Measurements from ENCODE around the gene ACBD3. TPM values are rescaled to one million over a fixed set of nuclear protein-coding genes. Genes with fewer than 3 reads are reported as not detected.
"Not testable (repeated sequence)": the region's sequence is repeated elsewhere in the genome, so short reads cannot be mapped to it uniquely, and the experiment has no call there.

Gene ACBD3
- total and polyA plus RNA-seq, 9 donors: 17.6 to 45.9 (median 35.1) TPM

DNA sequence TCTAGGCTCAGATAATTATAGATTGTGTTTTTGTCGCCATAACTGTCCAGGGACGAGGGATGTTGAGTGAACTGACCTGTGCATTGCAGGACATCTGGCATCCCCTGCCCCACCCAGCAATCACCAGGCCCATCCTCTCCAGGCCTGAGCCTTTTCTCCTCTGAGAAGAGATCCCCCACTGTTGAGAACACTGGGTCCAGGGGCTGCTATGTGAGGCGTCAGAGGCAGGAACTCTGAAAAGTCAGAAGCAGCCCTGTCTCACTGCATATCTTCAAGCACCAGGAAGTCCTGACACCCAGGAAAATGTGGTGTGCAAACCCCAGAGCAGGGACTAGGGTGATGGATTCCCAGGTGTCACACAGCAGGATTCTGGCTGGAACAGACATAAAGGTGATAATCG, 17.1 kb upstream of the ACBD3 start:
- Histone ChIP-seq H3K4me3 (no peak overlapping the region), H3K9me3 (no peaks in the 10 kb centered on the region), H3K27ac (no peak overlapping the region), H3K27me3 (no peaks in the 10 kb centered on the region), H3K4me1 (ENCODE audit: insufficient read depth) (no peaks in the 10 kb centered on the region), H3K36me3 (no peaks in the 10 kb centered on the region)
- TF ChIP-seq, protein P1, sequence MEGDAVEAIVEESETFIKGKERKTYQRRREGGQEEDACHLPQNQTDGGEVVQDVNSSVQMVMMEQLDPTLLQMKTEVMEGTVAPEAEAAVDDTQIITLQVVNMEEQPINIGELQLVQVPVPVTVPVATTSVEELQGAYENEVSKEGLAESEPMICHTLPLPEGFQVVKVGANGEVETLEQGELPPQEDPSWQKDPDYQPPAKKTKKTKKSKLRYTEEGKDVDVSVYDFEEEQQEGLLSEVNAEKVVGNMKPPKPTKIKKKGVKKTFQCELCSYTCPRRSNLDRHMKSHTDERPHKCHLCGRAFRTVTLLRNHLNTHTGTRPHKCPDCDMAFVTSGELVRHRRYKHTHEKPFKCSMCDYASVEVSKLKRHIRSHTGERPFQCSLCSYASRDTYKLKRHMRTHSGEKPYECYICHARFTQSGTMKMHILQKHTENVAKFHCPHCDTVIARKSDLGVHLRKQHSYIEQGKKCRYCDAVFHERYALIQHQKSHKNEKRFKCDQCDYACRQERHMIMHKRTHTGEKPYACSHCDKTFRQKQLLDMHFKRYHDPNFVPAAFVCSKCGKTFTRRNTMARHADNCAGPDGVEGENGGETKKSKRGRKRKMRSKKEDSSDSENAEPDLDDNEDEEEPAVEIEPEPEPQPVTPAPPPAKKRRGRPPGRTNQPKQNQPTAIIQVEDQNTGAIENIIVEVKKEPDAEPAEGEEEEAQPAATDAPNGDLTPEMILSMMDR (IDR thresholded peaks at IDR 0.05): no peak
- no peak for TF ChIP-seq POLR2A (IDR thresholded peaks at IDR 0.05)
- TF ChIP-seq EP300 (IDR thresholded peaks at IDR 0.05): no peak
- no peak for DNase-seq
- intact Hi-C loops (cut with DNase I): loop anchor here in 1 of 4 donors (10.0 kb wide), 1 partner anchor 121 kb away; no protein-coding TSS in a partner anchor
- WGBS, 3 donors: 83 to 91% (median 90%) methylated on average over 4 of the region's 4 CpGs

DNA sequence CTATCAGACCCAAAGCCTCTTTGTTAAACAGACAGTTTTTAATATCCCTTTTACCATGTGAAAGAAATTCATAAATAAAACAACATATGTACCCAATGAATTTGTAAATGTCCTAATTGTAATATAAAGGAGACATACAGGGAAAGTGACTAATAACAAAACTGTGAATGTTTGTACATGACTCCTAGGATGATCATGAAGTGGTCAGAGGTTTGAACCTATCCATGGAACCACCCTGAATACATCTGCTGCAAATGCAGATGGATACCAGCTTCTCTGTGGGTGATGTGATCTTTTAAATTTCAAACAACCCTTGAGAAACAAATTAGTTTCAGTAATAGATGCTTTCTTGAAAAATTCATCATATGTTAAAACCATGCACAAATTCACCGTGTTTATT, 16.7 kb upstream of the ACBD3 start:
- no peak for DNase-seq
- Histone ChIP-seq H3K27ac (no peak overlapping the region), H3K36me3 (no peaks in the 10 kb centered on the region), H3K27me3 (no peaks in the 10 kb centered on the region), H3K9me3 (no peaks in the 10 kb centered on the region), H3K4me3 (no peak overlapping the region), H3K4me1 (ENCODE audit: insufficient read depth) (no peaks in the 10 kb centered on the region)
- WGBS, 3 donors: 82 to 91% (median 83%) methylated on average over 1 of the region's 1 CpG
- TF ChIP-seq POLR2A (IDR thresholded peaks at IDR 0.05): no peak
- TF ChIP-seq, protein P1 (IDR thresholded peaks at IDR 0.05): no peak
- TF ChIP-seq EP300 (IDR thresholded peaks at IDR 0.05): no peak
- intact Hi-C loops (cut with DNase I): loop anchor here in 1 of 4 donors (10.0 kb wide), 1 partner anchor 122 kb away; no protein-coding TSS in a partner anchor

DNA sequence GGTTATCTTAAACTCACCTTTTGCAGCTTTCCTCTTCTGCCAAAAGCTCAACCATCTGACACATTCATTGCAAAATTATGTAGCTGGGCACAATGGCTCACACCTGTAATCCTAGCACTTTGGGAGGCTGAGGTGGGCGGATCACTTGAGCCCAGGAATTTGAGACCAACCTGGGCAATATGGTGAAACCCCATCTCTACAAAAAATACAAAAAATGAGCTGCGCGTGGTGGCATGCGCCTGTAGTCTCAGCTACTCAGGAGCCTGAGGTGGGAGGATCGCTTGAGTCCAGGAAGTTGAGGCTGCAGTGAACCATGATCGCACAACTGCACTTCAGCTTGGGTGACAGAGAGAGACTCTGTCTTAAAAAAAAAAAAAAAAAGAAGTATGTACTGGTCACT, 16.1 kb upstream of the ACBD3 start:
- H3K36me3 ChIP-seq; H3K27ac ChIP-seq; H3K4me3 ChIP-seq; DNase-seq; H3K4me1 ChIP-seq (ENCODE audit: insufficient read depth); H3K9me3 ChIP-seq; H3K27me3 ChIP-seq: not testable (repeated sequence)
- intact Hi-C loops (cut with DNase I): loop anchor here in 1 of 4 donors (10.0 kb wide), 1 partner anchor 122 kb away; no protein-coding TSS in a partner anchor
- WGBS, 3 donors: 88 to 91% (median 89%) methylated on average over 6 of the region's 6 CpGs

DNA sequence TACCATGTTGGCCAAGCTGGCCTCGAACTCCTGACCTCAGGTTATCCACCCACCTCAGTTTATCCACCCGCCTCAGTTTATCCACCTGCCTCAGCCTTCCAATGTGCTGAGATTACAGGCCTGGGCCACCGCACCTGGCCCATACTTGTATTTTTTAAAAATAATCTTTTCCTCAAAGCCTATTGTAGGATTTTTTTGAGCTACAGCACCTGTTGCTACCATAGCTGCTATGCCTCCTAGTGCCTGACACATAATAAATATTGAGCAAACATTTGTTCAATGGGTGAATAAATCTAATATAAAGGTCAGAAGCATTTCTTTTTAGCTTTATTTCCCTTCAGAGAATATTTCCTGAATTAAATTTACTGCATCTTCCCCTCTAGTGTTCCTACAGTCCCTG, 15.7 kb upstream of the ACBD3 start:
- no peak for TF ChIP-seq POLR2A (IDR thresholded peaks at IDR 0.05)
- TF ChIP-seq, protein P1 (IDR thresholded peaks at IDR 0.05): no peak
- no peak for TF ChIP-seq EP300 (IDR thresholded peaks at IDR 0.05)
- H3K4me3 ChIP-seq: no peak overlapping the region
- no peaks in the 10 kb centered on the region for H3K27me3 ChIP-seq
- no peaks in the 10 kb centered on the region for H3K9me3 ChIP-seq
- intact Hi-C loops (cut with DNase I): loop anchor here in 1 of 4 donors (10.0 kb wide), 1 partner anchor 123 kb away; no protein-coding TSS in a partner anchor
- 82 to 97% (median 89%) methylated on average over 3 of the region's 3 CpGs for WGBS, 3 donors
- DNase-seq: no peak
- no peak overlapping the region for H3K27ac ChIP-seq
- H3K36me3 ChIP-seq: no peaks in the 10 kb centered on the region
- no peaks in the 10 kb centered on the region for H3K4me1 ChIP-seq (ENCODE audit: insufficient read depth)

DNA sequence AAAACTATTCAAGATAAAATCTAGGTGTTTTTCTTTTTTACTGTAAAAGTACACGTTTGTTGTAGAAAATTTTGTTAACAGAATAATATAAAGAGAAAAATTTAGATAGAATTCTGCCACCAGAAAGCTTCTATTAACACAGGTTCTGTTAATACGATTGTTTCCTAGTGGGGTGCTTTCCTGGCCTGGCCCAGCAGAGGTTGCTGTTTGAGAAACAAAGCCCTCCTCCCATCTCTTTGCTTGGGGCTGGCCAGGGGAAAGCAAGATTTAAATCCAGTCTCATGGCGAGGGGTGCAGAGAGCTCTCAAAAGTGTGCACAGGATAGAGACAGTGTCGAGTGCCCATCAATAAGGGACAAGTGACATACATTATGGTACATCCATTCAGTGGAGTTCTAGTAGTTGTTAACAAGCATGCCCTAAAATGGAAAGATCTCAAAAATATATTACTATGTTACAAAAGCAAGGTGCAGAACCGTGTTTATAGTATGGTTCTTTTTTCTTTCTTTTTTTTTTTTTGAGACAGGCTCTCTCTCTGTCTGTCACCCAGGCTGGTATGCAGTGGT, 14.6 kb upstream of the ACBD3 start:
- intact Hi-C loops (cut with DNase I): loop anchor here in 1 of 4 donors (10.0 kb wide), 1 partner anchor 124 kb away; no protein-coding TSS in a partner anchor
- no peaks in the 10 kb centered on the region for H3K9me3 ChIP-seq
- TF ChIP-seq POLR2A (IDR thresholded peaks at IDR 0.05): no peak
- no peak for TF ChIP-seq EP300 (IDR thresholded peaks at IDR 0.05)
- TF ChIP-seq, protein P1 (IDR thresholded peaks at IDR 0.05): no peak
- no peak overlapping the region for H3K4me3 ChIP-seq
- DNase-seq: no peak
- H3K27ac ChIP-seq: no peak overlapping the region
- no peaks in the 10 kb centered on the region for H3K27me3 ChIP-seq
- 44 to 51% (median 49%) methylated on average over 5 of the region's 5 CpGs for WGBS, 3 donors
- H3K4me1 ChIP-seq (ENCODE audit: insufficient read depth): no peaks in the 10 kb centered on the region
- H3K36me3 ChIP-seq: no peaks in the 10 kb centered on the region
